Peyer's patch (tissue), 4 donors: ENCODE measurements around the gene GHITM. TPM values are rescaled to one million over a fixed set of nuclear protein-coding genes. Genes with fewer than 3 reads are reported as not detected.

ENCODE experiments used
- DNase-seq, 3 donors: peaks; one replicate each; pipeline ENCODE4 v3.0.0-alpha.2; 2017 to 2019
- H3K27ac ChIP-seq, 4 donors: fragments of 200-600 bp; sonication (generic); one replicate each; pipeline ENCODE4 v1.5.1; 2016 to 2019
- H3K27me3 ChIP-seq, 2 donors: fragments of 200-600 bp; sonication (generic); one replicate each; pipeline ENCODE4 v1.5.1; 2019
- H3K36me3 ChIP-seq, 3 donors: fragments of 200-600 bp; sonication (generic); one replicate each; pipeline ENCODE4 v1.5.1; 2016 to 2019
- H3K4me1 ChIP-seq, 4 donors: fragments of 200-600 bp; sonication (generic); one replicate each; pipeline ENCODE4 v1.5.1; 2016 to 2019
- H3K4me3 ChIP-seq, 4 donors: fragments of 200-600 bp; sonication (generic); 1 replicate in 3 of 4; 2 replicates in 1 of 4; pipeline ENCODE4 v1.5.1; 2016 to 2019; ENCODE audit warnings: mild to moderate bottlenecking in 1 of 4
- H3K9me3 ChIP-seq, 4 donors: fragments of 200-600 bp; sonication (generic); one replicate each; pipeline ENCODE4 v1.5.1; 2016 to 2019; ENCODE audit warnings: mild to moderate bottlenecking in 1 of 4
- POLR2A ChIP-seq, 2 donors: fragments of 450-650 bp; IDR thresholded peaks; one replicate each; pipeline ENCODE4 v1.5.1; 2017; ENCODE audit warnings: antibody characterized with exemption in 2 of 2, mild to moderate bottlenecking in 2 of 2, moderate library complexity in 2 of 2
- total RNA-seq, 4 donors: library from RNA; depleted of rRNA; stranded (reverse); fragments of >200 nt; gene quantifications; one replicate each; pipeline ENCODE4 v1.1.0, GENCODE V29; 2016
- TF ChIP-seq, protein P1 (sequence below), 6 experiments: fragments of 450-650 bp in 4 of 6; fragments of 200-600 bp in 2 of 6; sonication (generic) in 1 of 6; IDR thresholded peaks; one replicate each; pipeline ENCODE4 v1.5.1; 2017 to 2019; ENCODE audit warnings: antibody characterized with exemption in 6 of 6, mild to moderate bottlenecking in 3 of 6, moderate library complexity in 1 of 6

GHITM gene
- total RNA-seq, 4 donors from 2014 or later: 111 to 270 (median 143) TPM

DNA sequence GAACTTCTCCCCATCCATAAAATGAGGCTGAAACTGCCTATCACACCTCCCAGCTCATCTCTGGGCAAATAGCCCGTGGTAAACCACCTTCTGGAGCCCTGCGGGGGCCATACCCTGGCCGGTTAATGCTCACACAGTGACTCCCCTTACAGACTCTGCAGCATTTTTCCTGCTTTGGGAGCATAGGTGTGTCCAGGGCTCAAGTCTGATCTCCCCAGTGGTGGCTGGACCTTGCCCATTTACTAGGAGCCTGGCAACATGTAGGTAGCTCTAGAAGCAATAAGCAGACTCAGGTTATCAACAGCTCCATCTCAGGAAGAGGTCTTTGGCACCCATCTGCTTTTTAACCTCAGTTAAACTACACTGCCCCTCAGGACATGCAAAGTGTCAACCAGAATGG is 49.5 kb downstream of the GHITM start:
- Histone ChIP-seq H3K4me1 (peaks cover 0 to 21% (median 0%) of the 10 kb centered on the region in 4 donors), H3K27me3 (no peaks in the 10 kb centered on the region), H3K36me3 (no peaks in the 10 kb centered on the region), H3K27ac (peak overlapping the region in 2 of 4 donors; percentile 23 to 48), H3K9me3 (no peaks in the 10 kb centered on the region), H3K4me3 (no peak overlapping the region)
- DNase-seq: peak in 2 of 3 donors; percentile 67 to 74
- no peak for TF ChIP-seq POLR2A (IDR thresholded peaks at IDR 0.05)
- TF ChIP-seq, protein P1, sequence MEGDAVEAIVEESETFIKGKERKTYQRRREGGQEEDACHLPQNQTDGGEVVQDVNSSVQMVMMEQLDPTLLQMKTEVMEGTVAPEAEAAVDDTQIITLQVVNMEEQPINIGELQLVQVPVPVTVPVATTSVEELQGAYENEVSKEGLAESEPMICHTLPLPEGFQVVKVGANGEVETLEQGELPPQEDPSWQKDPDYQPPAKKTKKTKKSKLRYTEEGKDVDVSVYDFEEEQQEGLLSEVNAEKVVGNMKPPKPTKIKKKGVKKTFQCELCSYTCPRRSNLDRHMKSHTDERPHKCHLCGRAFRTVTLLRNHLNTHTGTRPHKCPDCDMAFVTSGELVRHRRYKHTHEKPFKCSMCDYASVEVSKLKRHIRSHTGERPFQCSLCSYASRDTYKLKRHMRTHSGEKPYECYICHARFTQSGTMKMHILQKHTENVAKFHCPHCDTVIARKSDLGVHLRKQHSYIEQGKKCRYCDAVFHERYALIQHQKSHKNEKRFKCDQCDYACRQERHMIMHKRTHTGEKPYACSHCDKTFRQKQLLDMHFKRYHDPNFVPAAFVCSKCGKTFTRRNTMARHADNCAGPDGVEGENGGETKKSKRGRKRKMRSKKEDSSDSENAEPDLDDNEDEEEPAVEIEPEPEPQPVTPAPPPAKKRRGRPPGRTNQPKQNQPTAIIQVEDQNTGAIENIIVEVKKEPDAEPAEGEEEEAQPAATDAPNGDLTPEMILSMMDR (IDR thresholded peaks at IDR 0.05): no peak

DNA sequence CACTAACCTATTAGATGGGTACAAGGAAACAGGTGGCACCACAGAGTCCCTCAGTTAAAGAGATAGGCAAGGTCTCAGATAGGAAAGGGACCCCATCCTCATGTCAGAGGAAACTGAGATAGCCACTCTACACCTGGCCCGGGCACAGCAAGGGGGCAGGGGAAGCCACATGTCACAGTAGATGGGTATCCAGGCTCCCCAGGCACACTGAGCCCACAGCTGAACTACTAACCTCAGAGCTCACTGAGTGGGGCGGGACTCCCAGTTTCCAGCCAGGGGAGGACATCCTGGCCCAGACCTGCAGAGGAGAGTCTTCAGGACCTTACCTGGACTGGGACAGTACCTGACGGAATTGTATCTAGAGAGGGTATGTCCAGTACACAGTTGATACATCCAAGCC is 51.3 kb downstream of the GHITM start:
- Histone ChIP-seq H3K9me3 (no peaks in the 10 kb centered on the region), H3K36me3 (no peaks in the 10 kb centered on the region), H3K4me1 (peaks cover 3 to 32% (median 9%) of the 10 kb centered on the region in 4 donors), H3K4me3 (no peak overlapping the region), H3K27ac (peak overlapping the region in 2 of 4 donors; percentile 10 to 65), H3K27me3 (peaks cover 0 to 6% of the 10 kb centered on the region in 2 donors)
- TF ChIP-seq POLR2A (IDR thresholded peaks at IDR 0.05): no peak
- TF ChIP-seq, protein P1 (IDR thresholded peaks at IDR 0.05): no peak
- DNase-seq: peak in 1 of 3 donors; percentile 11

DNA sequence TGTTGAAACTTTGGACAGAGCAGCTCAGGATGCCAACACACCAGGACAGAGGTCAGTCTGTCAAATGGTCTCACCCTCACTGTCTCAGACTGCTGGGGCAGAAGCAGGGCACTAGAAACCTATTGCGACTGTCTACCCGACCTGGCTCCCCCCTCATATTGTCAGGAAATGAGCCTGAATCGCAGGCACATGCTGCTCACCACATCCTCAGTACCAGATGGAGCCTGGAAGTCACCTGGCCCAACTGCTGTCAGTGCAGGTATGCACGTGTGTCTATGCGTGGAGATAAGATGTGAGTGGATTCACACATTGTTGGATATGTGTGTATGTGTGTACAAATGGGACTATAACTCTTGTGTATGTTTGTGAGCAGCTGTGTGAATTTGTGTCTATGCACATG is 51.8 kb downstream of the GHITM start:
- peak overlapping the region in 2 of 4 donors; percentile 10 to 65 for H3K27ac ChIP-seq
- H3K36me3 ChIP-seq: no peaks in the 10 kb centered on the region
- no peak for TF ChIP-seq POLR2A (IDR thresholded peaks at IDR 0.05)
- TF ChIP-seq, protein P1 (IDR thresholded peaks at IDR 0.05): no peak
- H3K27me3 ChIP-seq: peaks cover 0 to 6% of the 10 kb centered on the region in 2 donors
- no peak overlapping the region for H3K4me3 ChIP-seq
- DNase-seq: peak in 1 of 3 donors; percentile 53
- peaks cover 3 to 36% (median 9%) of the 10 kb centered on the region in 4 donors for H3K4me1 ChIP-seq
- no peaks in the 10 kb centered on the region for H3K9me3 ChIP-seq

DNA sequence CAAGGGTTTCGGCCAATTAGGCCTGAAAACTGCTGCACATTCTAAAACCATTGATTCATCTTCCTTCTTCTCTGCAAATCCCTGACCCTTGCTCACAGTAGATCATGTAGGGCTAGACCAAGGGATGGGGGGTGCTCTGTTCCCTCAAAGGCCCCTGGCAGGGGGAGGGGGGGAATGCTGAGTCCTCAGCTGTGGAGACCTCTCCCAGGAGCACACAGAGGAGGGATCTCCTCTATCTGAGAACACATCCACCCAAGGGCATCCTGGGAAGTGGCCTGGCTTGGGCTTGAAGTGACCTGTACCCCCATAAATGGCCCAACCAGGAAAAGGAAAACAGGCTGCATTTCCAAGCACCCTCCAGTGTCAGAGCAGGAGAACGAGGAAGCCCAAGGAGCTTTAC is 54.0 kb downstream of the GHITM start:
- H3K36me3 ChIP-seq: no peaks in the 10 kb centered on the region
- peak in 1 of 3 donors; percentile 31 for DNase-seq
- H3K9me3 ChIP-seq: no peaks in the 10 kb centered on the region
- H3K27ac ChIP-seq: no peak overlapping the region
- H3K27me3 ChIP-seq: peaks cover 0 to 6% of the 10 kb centered on the region in 2 donors
- TF ChIP-seq POLR2A (IDR thresholded peaks at IDR 0.05): no peak
- TF ChIP-seq, protein P1 (IDR thresholded peaks at IDR 0.05): no peak
- no peak overlapping the region for H3K4me3 ChIP-seq
- peaks cover 3 to 54% (median 9%) of the 10 kb centered on the region in 4 donors for H3K4me1 ChIP-seq

DNA sequence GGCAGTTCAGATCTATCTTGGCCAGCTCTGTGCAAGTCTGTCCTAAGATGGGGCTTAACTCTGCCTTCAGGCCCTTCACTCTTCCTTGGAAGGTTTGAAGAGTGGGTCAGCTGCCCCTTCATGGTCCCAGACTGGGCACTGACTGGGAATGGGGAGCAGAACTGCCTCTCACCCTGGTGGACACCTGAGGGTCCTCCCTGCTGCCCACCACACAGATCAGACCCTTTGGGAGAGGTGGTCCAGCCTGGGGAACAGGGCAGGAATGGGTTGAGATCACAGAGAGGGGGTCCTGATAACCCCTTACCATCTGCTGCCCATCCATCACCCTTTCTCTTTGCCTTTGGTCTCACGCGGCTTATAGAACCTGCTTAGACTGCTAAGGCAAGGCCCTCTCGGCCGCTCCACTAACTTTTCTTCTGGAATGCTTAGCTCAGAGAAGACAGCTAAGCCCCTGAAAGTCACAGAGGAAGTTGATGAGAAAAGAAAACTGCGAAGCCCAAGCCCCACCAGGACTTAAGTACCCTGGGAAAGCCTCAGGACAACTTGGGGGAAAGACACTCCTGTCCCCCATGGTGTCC is 54.6 kb downstream of the GHITM start:
- H3K27ac ChIP-seq: no peak overlapping the region

More for the DNA sequence above, 54.6 kb downstream of the GHITM start:
- H3K9me3 ChIP-seq: no peaks in the 10 kb centered on the region
- no peaks in the 10 kb centered on the region for H3K36me3 ChIP-seq
- DNase-seq: peak in 1 of 3 donors; percentile 35
- peaks cover 3 to 56% (median 9%) of the 10 kb centered on the region in 4 donors for H3K4me1 ChIP-seq
- TF ChIP-seq POLR2A (IDR thresholded peaks at IDR 0.05): no peak
- TF ChIP-seq, protein P1 (IDR thresholded peaks at IDR 0.05): no peak
- peaks cover 0 to 6% of the 10 kb centered on the region in 2 donors for H3K27me3 ChIP-seq
- H3K4me3 ChIP-seq: peak overlapping the region; percentile 39 to 70 (median 54)
